Measurements from ENCODE around the gene GNB2. TPM values are rescaled to one million over a fixed set of nuclear protein-coding genes. Genes with fewer than 3 reads are reported as not detected.
A peak's percentile ranks its signal among the peaks of the same experiment; 100 is the strongest.

The GNB2 gene
- total RNA-seq, 1 experiment from 2014 or later = 174 TPM

DNA sequence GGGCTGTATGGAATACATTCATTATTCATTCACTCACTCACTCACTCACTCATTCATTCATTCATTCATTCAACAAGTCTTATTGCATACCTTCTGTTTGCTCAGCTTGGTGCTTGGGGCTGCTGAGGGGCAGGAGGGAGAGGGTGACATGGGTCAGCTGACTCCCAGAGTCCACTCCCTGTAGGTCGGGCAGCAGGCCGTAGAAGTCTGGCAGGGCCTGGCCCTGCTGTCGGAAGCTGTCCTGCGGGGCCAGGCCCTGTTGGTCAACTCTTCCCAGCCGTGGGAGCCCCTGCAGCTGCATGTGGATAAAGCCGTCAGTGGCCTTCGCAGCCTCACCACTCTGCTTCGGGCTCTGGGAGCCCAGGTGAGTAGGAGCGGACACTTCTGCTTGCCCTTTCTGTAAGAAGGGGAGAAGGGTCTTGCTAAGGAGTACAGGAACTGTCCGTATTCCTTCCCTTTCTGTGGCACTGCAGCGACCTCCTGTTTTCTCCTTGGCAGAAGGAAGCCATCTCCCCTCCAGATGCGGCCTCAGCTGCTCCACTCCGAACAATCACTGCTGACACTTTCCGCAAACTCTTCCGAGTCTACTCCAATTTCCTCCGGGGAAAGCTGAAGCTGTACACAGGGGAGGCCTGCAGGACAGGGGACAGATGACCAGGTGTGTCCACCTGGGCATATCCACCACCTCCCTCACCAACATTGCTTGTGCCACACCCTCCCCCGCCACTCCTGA is 49.1 kb downstream of the GNB2 start:
- Histone ChIP-seq H3K56ac (ENCODE audit: insufficient read length, low read depth, low read length) (no peak overlapping the region), H3K23me2 (ENCODE audit: insufficient read length, low read depth, low read length, poor library complexity, severe bottlenecking) (peaks cover 5% of the 10 kb centered on the region), H4K5ac (ENCODE audit: insufficient read length, low read depth, low read length) (no peak overlapping the region), H3K23ac (ENCODE audit: insufficient read length, low read depth, low read length) (no peak overlapping the region), H3K9ac (ENCODE audit: extremely low read depth, insufficient read length, low read length) (no peak overlapping the region), H4K8ac (replicated peaks; ENCODE audit: insufficient read length, low read depth, low read length) (no peak overlapping the region), H3T11ph (ENCODE audit: low read length) (no peak overlapping the region), H3K27me3 (ENCODE audit: insufficient read depth, low read length) (peaks cover 9% of the 10 kb centered on the region; the same call in 1 of the 2 replicates), H2BK5ac (ENCODE audit: insufficient read length, low read length) (no peak overlapping the region), H3K4me1 (ENCODE audit: insufficient read depth, low read length) (no peaks in the 10 kb centered on the region), H2AFZ (ENCODE audit: low read length) (no peak overlapping the region), H2BK20ac (ENCODE audit: low read depth, low read length, poor library complexity, severe bottlenecking) (no peak overlapping the region), H2AK5ac (ENCODE audit: insufficient read length, low read length) (no peak overlapping the region), H3K27ac (ENCODE audit: insufficient read length, low read depth, low read length) (no peak overlapping the region), H2BK12ac (ENCODE audit: insufficient read length, low read depth, low read length) (no peak overlapping the region), H3K79me1 (ENCODE audit: insufficient read depth, low read depth, low read length, poor library complexity, severe bottlenecking) (no peaks in the 10 kb centered on the region), H4K20me1 (ENCODE audit: control insufficient read depth, insufficient read depth, insufficient read length) (no peaks in the 10 kb centered on the region), H4K91ac (ENCODE audit: insufficient read length, low read depth, low read length) (no peak overlapping the region), H3K18ac (ENCODE audit: insufficient read length, low read depth, low read length) (no peak overlapping the region), H3K9me3 (ENCODE audit: control insufficient read depth, low read depth, low read length) (no peaks in the 10 kb centered on the region), H3K4ac (ENCODE audit: low read depth, low read length) (no peak overlapping the region), H2BK15ac (ENCODE audit: low read depth, low read length) (no peak overlapping the region), H2BK120ac (ENCODE audit: low read depth, low read length, poor library complexity, severe bottlenecking) (no peak overlapping the region), H3K79me2 (ENCODE audit: insufficient read depth, low read length) (no peaks in the 10 kb centered on the region), H3K4me2 (ENCODE audit: insufficient read depth, insufficient read length, low read length) (no peak overlapping the region), H3K14ac (ENCODE audit: insufficient read depth, low read length) (no peak overlapping the region)
- H3K9me3 Mint-ChIP-seq = peaks cover 9 to 16% of the 10 kb centered on the region in 2 experiments
- no peaks in the 10 kb centered on the region; a peak in 2 of 7 replicates for H3K36me3 Mint-ChIP-seq (ENCODE audit: insufficient read depth in 1 of 3, low read depth in 3 of 3)
- H3K4me1 Mint-ChIP-seq = peaks cover 13 to 21% of the 10 kb centered on the region in 2 experiments
- TF ChIP-seq, protein P1, sequence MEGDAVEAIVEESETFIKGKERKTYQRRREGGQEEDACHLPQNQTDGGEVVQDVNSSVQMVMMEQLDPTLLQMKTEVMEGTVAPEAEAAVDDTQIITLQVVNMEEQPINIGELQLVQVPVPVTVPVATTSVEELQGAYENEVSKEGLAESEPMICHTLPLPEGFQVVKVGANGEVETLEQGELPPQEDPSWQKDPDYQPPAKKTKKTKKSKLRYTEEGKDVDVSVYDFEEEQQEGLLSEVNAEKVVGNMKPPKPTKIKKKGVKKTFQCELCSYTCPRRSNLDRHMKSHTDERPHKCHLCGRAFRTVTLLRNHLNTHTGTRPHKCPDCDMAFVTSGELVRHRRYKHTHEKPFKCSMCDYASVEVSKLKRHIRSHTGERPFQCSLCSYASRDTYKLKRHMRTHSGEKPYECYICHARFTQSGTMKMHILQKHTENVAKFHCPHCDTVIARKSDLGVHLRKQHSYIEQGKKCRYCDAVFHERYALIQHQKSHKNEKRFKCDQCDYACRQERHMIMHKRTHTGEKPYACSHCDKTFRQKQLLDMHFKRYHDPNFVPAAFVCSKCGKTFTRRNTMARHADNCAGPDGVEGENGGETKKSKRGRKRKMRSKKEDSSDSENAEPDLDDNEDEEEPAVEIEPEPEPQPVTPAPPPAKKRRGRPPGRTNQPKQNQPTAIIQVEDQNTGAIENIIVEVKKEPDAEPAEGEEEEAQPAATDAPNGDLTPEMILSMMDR (conservative IDR thresholded peaks at IDR 0.05) = no peak
- no peak for DNase-seq
- peak overlapping the region in 1 of 2 experiments; percentile 39; a peak in 1 of 5 replicates for H3K4me3 Mint-ChIP-seq
- H3K27me3 Mint-ChIP-seq (ENCODE audit: low read depth) = peaks cover 79% of the 10 kb centered on the region
- no CpG with 5 or more reads among the region's 17 CpGs for whole genome bisulfite sequencing (ENCODE audit: extremely low coverage, insufficient read length, low lambda C conversion rate)
- no peak overlapping the region for H3K27ac Mint-ChIP-seq
